GM21576 (cell line): ENCODE measurements around the gene SEC14L5.

Experiments used
- ATAC-seq: cut with Tn5 transposase; IDR thresholded peaks from one replicate; pipeline ENCODE4 v1.9.1; 2021; ENCODE audit warnings: mild to moderate bottlenecking, moderate library complexity; ENCODE audit not compliant: unreplicated experiment

The SEC14L5 gene

GRCh38 chr16:5008311-5008731, 50.2 kb downstream of the SEC14L5 start:
- no peak for ATAC-seq

GRCh38 chr16:5010576-5011329, 52.6 kb downstream of the SEC14L5 start:
- no peak for ATAC-seq

GRCh38 chr16:5011637-5012036, 53.5 kb downstream of the SEC14L5 start:
- ATAC-seq = no peak

GRCh38 chr16:5012887-5013286, 54.8 kb downstream of the SEC14L5 start:
- ATAC-seq = no peak

- no peak for ATAC-seq
These were observed 57.2 kb downstream of the SEC14L5 start for GRCh38 chr16:5015351-5015750.

GRCh38 chr16:5015887-5016286, 57.8 kb downstream of the SEC14L5 start:
- no peak for ATAC-seq

GRCh38 chr16:5016967-5017677, 59.0 kb downstream of the SEC14L5 start:
- no peak for ATAC-seq

GRCh38 chr16:5017678-5017969, 59.5 kb downstream of the SEC14L5 start:
- no peak for ATAC-seq

GRCh38 chr16:5018793-5019192, 60.7 kb downstream of the SEC14L5 start:
- ATAC-seq = no peak

GRCh38 chr16:5019775-5020174, 61.6 kb downstream of the SEC14L5 start:
- ATAC-seq = no peak

- no peak for ATAC-seq
These were observed 62.4 kb downstream of the SEC14L5 start for GRCh38 chr16:5020551-5020950.

- ATAC-seq = no peak
These were observed 64.4 kb downstream of the SEC14L5 start for GRCh38 chr16:5022521-5022920.

- ATAC-seq = no peak
These were observed 66.5 kb downstream of the SEC14L5 start for GRCh38 chr16:5024632-5025031.

- ATAC-seq = no peak
These were observed 67.1 kb downstream of the SEC14L5 start for GRCh38 chr16:5025171-5025632.

GRCh38 chr16:5026664-5027063, 68.5 kb downstream of the SEC14L5 start:
- no peak for ATAC-seq

GRCh38 chr16:5027086-5027485, 69.0 kb downstream of the SEC14L5 start:
- no peak for ATAC-seq

GRCh38 chr16:5027575-5028235, 69.6 kb downstream of the SEC14L5 start:
- no peak for ATAC-seq

GRCh38 chr16:5028950-5029475, 70.9 kb downstream of the SEC14L5 start:
- ATAC-seq = no peak

- ATAC-seq = no peak
These were observed 72.2 kb downstream of the SEC14L5 start for GRCh38 chr16:5030251-5030870.

- no peak for ATAC-seq
These were observed 73.5 kb downstream of the SEC14L5 start for GRCh38 chr16:5031601-5032000.

- no peak for ATAC-seq
These were observed 74.6 kb downstream of the SEC14L5 start for GRCh38 chr16:5032748-5033167.
